Uterus (tissue), 2 donors: ENCODE measurements around the gene BCAS3.

Experiments
- POLR2A ChIP-seq, 2 donors: fragments of 450-650 bp; IDR thresholded peaks; one replicate each; pipeline ENCODE4 v1.6.1; 2016; ENCODE audit warnings: antibody characterized with exemption in 2 of 2, mild to moderate bottlenecking in 1 of 2, moderate library complexity in 1 of 2
- TF ChIP-seq, protein P1 (sequence below), 4 experiments: fragments of 200-600 bp in 2 of 4; fragments of 450-650 bp in 2 of 4; sonication (generic) in 2 of 4; IDR thresholded peaks; one replicate each; pipeline ENCODE4 v1.5.1; 2016 to 2019; ENCODE audit warnings: antibody characterized with exemption in 4 of 4, mild to moderate bottlenecking in 2 of 4, moderate library complexity in 1 of 4

- TF ChIP-seq, protein P1, sequence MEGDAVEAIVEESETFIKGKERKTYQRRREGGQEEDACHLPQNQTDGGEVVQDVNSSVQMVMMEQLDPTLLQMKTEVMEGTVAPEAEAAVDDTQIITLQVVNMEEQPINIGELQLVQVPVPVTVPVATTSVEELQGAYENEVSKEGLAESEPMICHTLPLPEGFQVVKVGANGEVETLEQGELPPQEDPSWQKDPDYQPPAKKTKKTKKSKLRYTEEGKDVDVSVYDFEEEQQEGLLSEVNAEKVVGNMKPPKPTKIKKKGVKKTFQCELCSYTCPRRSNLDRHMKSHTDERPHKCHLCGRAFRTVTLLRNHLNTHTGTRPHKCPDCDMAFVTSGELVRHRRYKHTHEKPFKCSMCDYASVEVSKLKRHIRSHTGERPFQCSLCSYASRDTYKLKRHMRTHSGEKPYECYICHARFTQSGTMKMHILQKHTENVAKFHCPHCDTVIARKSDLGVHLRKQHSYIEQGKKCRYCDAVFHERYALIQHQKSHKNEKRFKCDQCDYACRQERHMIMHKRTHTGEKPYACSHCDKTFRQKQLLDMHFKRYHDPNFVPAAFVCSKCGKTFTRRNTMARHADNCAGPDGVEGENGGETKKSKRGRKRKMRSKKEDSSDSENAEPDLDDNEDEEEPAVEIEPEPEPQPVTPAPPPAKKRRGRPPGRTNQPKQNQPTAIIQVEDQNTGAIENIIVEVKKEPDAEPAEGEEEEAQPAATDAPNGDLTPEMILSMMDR (IDR thresholded peaks at IDR 0.05): no peak
- TF ChIP-seq POLR2A (IDR thresholded peaks at IDR 0.05): no peak
These were observed 577.3 kb downstream of the BCAS3 start for GRCh38 chr17:61254904-61255303.
